Activated T-helper 9 cell treated with anti-CD3 and anti-CD28 coated beads, Interleukin-2, amount 50 U/mL, for 16 hours (primary cell): ENCODE results near the gene IRF2BP2.

Experiments
- DNase-seq: peaks from one replicate; pipeline ENCODE4 v3.0.0-alpha.2; 2020; ENCODE audit warnings: low read depth

The IRF2BP2 gene

DNA sequence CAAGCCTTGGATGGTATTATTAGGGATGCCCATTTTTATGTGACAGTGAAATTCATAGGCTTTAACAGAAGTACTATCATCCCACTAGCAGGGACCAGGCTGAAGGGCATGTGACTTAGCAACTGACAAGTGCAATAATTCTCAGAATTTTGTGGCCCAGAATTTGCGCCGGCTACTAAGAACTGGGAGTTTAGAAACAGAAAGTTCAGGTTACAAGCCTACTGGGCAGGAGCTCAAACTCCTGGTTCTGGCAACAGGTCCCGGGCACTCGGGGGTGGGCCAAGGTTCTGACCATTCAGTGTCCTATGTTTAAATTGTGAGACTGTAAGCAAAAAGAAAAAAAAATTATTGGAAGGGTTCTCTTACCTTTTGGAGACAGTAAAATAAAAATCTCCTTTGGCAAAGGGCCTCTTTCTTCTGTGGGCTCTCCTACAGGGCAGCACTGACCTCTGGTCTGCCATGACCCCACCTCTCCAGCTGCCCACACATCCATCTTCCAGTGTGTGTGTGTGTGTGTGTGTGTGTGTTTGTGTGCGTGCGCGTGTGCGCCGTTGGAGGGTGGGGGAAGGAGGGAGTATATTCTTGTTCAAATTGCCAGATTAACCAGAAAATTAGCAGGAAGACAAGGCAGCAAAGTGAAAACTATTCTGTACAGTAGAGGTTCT is 26.1 kb downstream of the IRF2BP2 start:
- DNase-seq: no peak

- DNase-seq: no peak
Observed at GRCh38 chr1:234582681-234583301, 27.2 kb downstream of the IRF2BP2 start.

DNA sequence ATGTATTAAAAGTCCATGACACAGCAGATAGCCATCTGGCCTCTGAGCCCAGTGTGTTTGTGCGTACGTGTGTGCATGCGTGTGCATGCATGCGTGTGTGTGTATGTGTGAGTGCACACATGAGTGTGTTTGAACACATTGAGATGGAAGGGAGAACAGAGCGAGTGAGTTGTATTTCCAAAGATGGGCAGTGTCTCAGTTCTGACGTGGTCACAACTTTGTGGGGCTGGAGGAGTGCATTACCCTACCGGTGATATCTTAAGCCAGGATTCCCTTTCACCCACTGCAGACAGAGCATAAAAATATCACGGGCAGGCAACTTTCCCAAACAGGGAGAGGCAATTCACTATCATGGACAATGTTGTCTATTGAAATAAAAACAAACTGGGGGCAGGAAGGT is 27.8 kb downstream of the IRF2BP2 start:
- DNase-seq: no peak

- DNase-seq: no peak
Observed at GRCh38 chr1:234581063-234581714, 28.8 kb downstream of the IRF2BP2 start.

DNA sequence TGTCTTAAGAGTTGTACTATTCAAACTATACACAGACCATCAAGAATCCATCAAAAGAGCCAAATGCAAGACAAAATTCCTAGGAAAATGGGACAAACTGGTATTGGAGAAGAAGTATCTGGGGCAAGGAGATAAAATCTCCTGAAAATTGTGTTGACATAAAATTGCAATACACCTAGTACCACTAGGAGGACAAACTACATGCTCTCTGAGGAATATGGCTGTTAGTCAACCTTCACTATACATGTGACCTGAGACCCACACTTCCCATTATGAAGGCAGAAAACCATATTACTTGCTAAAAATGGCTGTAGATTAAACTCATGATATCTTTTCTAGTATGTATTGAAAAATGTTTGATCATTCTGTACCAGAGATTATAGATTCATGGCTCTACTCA is 30.0 kb downstream of the IRF2BP2 start:
- DNase-seq: no peak

DNA sequence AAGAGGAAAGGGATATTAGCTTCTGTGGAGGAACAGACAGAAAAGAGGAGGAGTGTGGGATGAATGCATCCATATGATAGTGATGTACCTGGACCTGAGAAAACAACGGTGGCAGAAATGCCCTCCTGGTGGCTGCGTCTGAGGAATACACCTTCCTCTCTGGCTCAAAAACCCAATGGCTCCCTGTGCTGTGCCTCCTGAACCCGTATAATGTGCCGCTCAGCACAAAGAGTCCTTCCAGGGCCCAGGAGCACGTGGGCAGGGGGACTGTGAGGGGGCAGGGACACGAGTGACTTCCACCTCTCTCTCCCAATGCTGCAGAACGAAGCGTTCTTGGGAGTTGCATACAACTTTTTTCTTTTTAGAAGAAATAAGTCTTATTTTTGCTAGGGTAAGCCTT is 31.2 kb downstream of the IRF2BP2 start:
- no peak for DNase-seq

DNA sequence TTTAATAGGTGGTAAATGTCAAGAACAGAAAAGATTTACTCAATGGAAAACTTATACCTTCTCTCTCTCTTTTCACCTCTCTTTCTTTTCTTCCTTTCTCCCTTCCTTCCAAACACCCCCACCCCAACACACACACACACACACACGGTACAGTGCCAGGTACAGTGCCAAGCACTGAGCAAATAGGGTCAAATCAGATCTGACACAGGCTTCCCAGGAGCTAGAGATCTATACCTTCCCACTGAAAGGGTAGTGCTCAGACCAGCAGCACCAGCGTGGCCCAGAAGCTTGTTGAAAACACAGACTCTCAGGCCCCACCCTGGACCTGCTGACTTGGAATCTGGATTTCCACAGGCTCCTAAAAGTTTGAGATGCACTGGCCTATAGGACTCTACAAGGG is 31.9 kb downstream of the IRF2BP2 start:
- no peak for DNase-seq

DNA sequence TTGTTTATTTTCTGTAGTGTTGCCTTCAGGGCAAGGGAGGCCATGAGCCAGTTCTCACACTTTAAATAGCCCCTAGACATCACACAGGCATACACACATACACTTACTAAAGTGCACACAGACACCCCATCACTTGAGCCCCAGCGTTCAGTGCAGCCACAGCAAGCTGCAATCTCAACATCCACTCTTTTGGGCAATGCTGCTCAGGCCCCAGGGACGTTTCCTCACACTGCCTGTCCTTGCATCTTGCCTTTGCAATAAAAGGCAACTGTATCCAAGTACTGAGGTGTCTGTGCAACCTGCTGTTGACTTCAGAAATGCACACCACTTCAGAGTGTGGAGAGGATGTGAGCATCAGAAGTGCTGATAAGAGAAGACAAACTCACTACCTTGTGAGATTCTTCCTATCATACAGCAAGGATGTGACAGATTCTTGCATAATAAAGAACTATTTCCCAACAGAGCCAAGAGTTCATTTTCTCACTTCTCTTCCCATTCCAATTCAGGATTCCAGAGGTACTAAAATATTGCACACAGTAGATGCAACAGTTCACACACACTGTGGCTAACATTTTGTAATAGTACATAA is 36.2 kb downstream of the IRF2BP2 start:
- no peak for DNase-seq

DNA sequence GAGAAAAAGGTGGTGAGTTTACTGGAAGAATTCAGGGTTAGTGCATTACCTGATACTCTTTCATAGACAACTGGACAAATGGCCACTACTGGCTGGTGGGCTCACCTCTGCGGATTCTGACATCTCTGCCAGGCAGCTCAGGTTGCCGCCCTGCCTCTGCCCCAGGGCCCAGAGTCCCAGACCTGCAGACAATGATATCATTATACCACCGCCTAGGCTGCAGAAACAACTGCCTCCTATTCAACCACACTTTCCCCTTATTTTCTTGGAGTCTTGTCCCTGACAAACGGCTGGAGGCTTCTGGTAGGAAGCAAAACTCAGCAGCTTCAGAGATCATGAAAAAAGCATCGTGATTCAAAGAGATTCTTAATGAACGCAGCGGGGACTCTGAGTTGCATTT is 37.0 kb downstream of the IRF2BP2 start:
- no peak for DNase-seq

GRCh38 chr1:234571702-234572101 is 38.3 kb downstream of the IRF2BP2 start:
- DNase-seq: no peak

GRCh38 chr1:234570329-234571120 is 39.5 kb downstream of the IRF2BP2 start:
- no peak for DNase-seq

GRCh38 chr1:234568345-234568744 is 41.6 kb downstream of the IRF2BP2 start:
- no peak for DNase-seq

- DNase-seq: no peak
Observed at GRCh38 chr1:234565132-234565531, 44.8 kb downstream of the IRF2BP2 start.

DNA sequence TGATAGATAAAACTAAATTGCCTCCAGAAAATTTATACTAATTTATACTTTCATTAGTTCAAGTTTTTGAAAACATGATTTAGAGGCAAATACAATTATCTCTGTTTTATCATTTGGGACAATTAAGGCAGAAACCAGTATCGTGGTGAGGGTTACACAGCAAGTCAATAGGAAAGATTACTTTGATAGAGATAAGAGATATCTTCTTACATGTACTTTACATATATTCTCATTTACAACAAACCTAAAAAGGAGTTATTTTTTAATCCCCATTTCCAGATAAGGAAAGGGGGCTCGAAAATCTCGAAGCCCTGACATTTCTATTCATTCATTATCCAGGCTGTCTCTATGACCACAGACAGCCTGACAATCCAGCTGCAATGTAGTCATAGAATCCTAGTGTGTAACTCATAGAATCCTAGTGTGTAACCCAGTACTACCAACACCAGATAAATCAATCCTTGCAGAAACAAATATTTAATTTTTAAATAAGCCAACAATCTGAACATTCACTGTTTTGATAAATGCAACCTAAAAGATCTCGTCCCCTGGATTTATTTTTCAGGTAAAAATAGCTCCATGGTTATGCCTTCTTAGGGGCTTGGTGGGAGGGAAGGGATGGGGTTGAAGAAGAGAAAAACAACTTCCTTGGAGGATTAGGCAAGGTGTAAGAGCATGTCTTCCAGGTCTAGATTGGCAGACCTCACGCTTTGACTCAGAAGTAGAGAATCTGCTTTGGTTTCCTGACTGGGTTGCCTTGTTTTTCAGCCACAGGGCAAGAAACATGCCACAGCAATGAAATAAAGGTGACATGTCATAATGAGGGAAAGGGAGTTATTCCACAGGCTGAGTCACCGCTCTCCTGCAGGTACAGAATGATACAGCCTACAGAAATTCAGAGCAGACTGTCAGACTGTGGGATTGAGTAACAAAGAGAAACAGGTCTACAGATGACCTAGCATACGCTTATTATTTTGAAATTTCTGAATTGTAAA is 45.6 kb downstream of the IRF2BP2 start:
- no peak for DNase-seq

DNA sequence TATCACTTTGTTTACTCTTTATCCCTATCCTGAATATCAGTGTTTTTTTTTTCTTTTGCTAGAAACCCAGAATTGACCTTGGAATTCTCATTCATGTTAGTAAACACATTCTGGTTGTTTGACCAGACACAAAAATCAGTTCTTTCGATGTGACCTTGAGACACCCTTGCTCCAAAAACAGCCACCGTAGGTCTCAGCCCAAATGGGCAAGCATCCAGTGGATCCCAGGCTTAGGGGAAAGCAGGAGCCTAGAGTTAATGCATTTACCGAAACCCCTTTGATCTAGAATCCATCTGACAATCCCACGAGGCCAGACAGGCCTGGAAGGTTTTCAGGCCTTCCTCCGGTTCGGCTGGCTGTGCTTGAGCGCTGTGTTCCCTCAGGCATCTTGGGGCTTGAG is 47.6 kb downstream of the IRF2BP2 start:
- DNase-seq: no peak

DNA sequence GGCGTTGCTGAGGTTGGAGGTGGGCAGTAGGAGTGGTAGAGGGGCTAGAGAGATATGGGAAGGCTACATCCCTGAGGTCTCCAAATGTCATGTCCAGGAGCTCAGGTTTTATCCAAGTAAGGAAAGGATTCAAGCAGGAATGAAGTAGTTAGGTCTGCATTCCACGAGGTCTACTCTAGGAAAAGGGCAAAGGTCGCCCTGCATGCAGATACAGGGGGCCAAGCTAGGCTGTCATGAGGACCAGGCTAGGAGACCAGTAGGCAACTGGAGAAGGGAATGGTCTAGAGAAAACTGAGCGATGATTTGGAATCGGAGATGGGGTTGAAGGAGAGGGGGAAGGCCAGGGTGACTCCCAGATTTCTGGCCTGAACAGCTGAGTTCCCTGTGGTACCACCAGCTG is 48.7 kb downstream of the IRF2BP2 start:
- DNase-seq: no peak

GRCh38 chr1:234559902-234560676 is 49.9 kb downstream of the IRF2BP2 start:
- no peak for DNase-seq

DNA sequence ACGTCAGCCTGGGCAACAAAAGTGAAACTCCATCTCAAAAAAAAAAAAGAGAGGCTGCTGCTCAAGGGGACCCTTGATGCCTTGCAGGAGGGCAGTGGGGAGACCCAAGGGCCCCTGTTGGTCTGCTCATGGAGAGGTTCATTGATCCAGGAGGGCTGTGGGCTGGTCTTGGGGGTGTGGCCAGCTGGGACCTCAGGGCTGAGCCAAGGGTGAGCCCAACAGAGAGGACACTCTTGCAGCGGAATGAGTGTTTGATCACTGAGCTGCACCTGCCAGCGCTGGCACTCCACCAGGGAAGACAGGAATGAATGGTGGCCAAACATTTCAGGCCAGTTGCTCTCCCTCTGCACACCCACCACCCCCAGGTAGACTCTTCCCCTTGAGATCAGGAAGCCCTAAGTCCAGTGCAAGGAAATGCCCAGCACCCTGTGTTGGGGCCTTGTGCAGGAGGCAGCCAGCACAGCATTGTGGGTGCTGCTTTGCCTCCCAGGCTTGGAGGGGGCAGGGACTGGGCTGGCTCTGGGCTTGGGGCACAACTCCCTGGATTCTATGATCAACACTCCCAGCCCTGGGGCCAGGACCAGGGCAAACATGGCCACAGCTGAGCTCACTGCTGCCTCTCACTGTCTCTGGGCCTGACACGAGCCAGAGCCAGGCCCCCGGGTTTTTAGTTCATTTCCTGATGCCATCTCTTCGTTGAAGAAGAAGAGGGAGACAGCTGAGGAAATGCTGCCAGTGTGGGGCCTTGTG is 50.7 kb downstream of the IRF2BP2 start:
- DNase-seq: no peak

DNA sequence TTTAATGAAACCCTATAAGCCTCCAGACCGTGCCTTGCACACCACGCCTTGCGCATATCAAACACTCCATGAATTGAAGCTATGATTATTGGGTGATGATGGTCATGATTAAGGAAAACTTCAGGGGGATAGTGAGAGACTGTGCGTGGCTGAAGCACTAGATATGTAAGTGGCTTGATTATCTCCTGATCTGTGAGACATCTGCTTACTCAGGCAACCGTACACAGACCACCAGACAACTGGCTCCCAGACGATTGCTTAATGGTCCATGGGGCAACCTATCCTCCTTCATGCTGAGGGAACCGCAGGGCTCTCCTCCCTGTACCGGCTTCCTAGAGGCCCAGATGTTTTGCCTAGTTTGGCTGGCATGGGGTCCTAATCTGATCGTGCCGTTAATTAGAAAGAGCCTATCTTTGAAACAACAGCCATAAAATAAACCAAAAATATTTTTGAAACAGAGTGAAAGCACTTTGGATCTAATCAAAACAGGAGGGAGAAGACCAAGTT is 51.6 kb downstream of the IRF2BP2 start:
- no peak for DNase-seq
